PFSK-1 (cell line): ENCODE measurements around the gene ASCL2.

ENCODE experiments used
- FOXP2 ChIP-seq: optimal IDR thresholded peaks from 2 replicates; pipeline ENCODE3; 2011; ENCODE audit warnings: borderline replicate concordance, control low read depth, inconsistent platforms; ENCODE audit not compliant: insufficient read depth; ENCODE audit errors: extremely low read length, extremely low read depth
- POLR2AphosphoS5 ChIP-seq: IDR thresholded peaks from 2 replicates; pipeline ENCODE4 v1.6.1; 2012; ENCODE audit warnings: low read depth, mild to moderate bottlenecking, control low read depth, low read length, moderate library complexity
- SIN3A ChIP-seq: IDR thresholded peaks from 2 replicates; pipeline ENCODE4 v1.6.1; 2012; ENCODE audit warnings: mild to moderate bottlenecking, low read length, moderate library complexity, borderline replicate concordance; ENCODE audit not compliant: insufficient read depth
- TAF1 ChIP-seq: IDR thresholded peaks from 2 replicates; pipeline ENCODE4 v1.6.1; 2012; ENCODE audit warnings: low read length, control low read depth, borderline replicate concordance; ENCODE audit not compliant: insufficient read depth
- TF ChIP-seq, protein P1 (sequence below), 2 experiments: IDR thresholded peaks; 2 replicates each; pipeline versions ENCODE4 v1.6.1 to v1.8.0; 2011 to 2012; ENCODE audit warnings: low read depth in 2 of 2, low read length in 2 of 2, control low read depth in 1 of 2, inconsistent platforms in 1 of 2, mild to moderate bottlenecking in 1 of 2, moderate library complexity in 1 of 2; ENCODE audit not compliant: insufficient read depth in 1 of 2

The ASCL2 gene

GRCh38 chr11:2266586-2267305 lies 3.6 kb downstream of the ASCL2 start:
- no peak for TF ChIP-seq FOXP2
- TF ChIP-seq TAF1, result no peak
- TF ChIP-seq SIN3A, result no peak
- TF ChIP-seq, protein P1, sequence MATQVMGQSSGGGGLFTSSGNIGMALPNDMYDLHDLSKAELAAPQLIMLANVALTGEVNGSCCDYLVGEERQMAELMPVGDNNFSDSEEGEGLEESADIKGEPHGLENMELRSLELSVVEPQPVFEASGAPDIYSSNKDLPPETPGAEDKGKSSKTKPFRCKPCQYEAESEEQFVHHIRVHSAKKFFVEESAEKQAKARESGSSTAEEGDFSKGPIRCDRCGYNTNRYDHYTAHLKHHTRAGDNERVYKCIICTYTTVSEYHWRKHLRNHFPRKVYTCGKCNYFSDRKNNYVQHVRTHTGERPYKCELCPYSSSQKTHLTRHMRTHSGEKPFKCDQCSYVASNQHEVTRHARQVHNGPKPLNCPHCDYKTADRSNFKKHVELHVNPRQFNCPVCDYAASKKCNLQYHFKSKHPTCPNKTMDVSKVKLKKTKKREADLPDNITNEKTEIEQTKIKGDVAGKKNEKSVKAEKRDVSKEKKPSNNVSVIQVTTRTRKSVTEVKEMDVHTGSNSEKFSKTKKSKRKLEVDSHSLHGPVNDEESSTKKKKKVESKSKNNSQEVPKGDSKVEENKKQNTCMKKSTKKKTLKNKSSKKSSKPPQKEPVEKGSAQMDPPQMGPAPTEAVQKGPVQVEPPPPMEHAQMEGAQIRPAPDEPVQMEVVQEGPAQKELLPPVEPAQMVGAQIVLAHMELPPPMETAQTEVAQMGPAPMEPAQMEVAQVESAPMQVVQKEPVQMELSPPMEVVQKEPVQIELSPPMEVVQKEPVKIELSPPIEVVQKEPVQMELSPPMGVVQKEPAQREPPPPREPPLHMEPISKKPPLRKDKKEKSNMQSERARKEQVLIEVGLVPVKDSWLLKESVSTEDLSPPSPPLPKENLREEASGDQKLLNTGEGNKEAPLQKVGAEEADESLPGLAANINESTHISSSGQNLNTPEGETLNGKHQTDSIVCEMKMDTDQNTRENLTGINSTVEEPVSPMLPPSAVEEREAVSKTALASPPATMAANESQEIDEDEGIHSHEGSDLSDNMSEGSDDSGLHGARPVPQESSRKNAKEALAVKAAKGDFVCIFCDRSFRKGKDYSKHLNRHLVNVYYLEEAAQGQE (IDR thresholded peaks at IDR 0.05; ENCODE audit: insufficient read depth in 1 of 2, low read depth in 2 of 2, low read length in 2 of 2), result no peak
- TF ChIP-seq POLR2AphosphoS5, result no peak

- TF ChIP-seq POLR2AphosphoS5, result no peak
- no peak for TF ChIP-seq FOXP2
- TF ChIP-seq SIN3A, result no peak
- TF ChIP-seq TAF1, result no peak
- TF ChIP-seq, protein P1 (IDR thresholded peaks at IDR 0.05; ENCODE audit: insufficient read depth in 1 of 2, low read depth in 2 of 2, low read length in 2 of 2), result no peak
These were observed 4.4 kb downstream of the ASCL2 start for GRCh38 chr11:2265854-2266585.

DNA sequence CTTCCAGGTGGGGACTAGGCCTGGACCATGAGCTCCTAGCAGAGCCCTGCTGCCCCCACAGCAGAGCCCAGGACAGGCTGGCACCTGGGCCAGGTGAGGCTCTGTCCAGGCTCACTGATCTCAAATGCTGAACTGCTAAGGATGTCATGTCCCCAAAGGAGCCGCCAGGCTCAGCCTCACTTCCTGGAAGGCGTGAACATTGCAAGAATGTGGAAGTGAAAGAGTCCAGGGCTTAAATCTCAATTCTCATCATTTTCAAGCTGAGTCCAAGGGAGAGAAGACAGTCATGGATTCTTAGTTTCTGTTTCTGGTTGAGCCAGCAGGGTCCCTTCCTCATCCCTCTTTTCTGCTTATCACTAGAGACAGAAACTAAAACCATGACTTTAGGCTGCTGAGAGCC lies 5.0 kb downstream of the ASCL2 start:
- TF ChIP-seq, protein P1 (IDR thresholded peaks at IDR 0.05; ENCODE audit: insufficient read depth in 1 of 2, low read depth in 2 of 2, low read length in 2 of 2), result no peak

DNA sequence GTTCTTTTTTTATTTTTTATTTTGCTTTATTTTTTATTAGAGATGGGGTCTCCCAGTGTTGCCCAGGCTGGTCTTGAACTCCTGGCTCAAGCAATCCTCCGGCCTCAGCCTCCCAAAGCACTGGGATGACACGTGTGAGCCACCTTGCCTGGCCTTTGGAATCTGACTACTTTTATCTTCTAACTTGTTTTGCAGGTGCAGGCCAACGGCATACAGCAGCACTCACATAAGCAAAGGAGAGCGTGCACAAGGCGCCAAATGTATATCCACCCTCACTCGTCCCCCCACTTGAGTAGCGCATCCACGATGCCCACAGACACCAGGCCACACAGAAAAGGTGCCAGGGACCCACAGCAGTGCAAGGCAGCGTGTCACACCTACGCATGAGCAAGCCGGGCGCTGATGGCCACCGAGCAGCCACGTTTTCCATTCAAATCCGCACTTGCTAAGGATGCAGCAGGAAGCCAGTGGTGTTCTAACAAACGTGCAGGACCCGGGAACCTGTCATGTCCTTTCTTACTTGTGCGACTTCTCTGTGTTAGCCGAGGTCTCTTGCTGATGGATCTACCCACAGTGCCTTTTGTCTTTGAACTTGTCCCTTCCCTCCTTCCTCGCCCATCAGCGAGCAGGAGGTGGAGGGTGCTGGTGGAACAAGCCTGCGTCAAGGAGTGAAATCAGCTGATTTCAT lies 5.9 kb downstream of the ASCL2 start:
- TF ChIP-seq FOXP2 (no peak), TAF1 (no peak), POLR2AphosphoS5 (no peak), SIN3A (no peak)
- TF ChIP-seq, protein P1 (IDR thresholded peaks at IDR 0.05; ENCODE audit: insufficient read depth in 1 of 2, low read depth in 2 of 2, low read length in 2 of 2), result no peak
